IPS-18a (cell line): ENCODE results near the gene NR2C2.
A peak's percentile ranks its signal among the peaks of the same experiment; 100 is the strongest.

Experiments
- H3K27ac ChIP-seq: one replicate; pipeline ENCODE4 v1.5.1; 2013; ENCODE audit warnings: low read length
- H3K27me3 ChIP-seq: one replicate; pipeline ENCODE4 v1.6.1; 2013; ENCODE audit warnings: mild to moderate bottlenecking, low read length; ENCODE audit not compliant: control insufficient read depth, insufficient read depth
- H3K36me3 ChIP-seq: one replicate; pipeline ENCODE4 v1.6.1; 2013; ENCODE audit warnings: low read depth, low read length; ENCODE audit not compliant: control insufficient read depth
- H3K4me1 ChIP-seq: one replicate; pipeline ENCODE4 v1.6.1; 2013; ENCODE audit warnings: low read depth, low read length; ENCODE audit not compliant: control insufficient read depth
- H3K4me3 ChIP-seq: one replicate; pipeline ENCODE4 v1.5.1; 2013; ENCODE audit warnings: low read length
- H3K9ac ChIP-seq: one replicate; pipeline ENCODE4 v1.6.1; 2013; ENCODE audit warnings: mild to moderate bottlenecking, low read length, moderate library complexity
- H3K9me3 ChIP-seq: one replicate; pipeline ENCODE4 v1.6.1; 2013; ENCODE audit warnings: low read depth, low read length; ENCODE audit not compliant: control insufficient read depth

The NR2C2 gene

DNA sequence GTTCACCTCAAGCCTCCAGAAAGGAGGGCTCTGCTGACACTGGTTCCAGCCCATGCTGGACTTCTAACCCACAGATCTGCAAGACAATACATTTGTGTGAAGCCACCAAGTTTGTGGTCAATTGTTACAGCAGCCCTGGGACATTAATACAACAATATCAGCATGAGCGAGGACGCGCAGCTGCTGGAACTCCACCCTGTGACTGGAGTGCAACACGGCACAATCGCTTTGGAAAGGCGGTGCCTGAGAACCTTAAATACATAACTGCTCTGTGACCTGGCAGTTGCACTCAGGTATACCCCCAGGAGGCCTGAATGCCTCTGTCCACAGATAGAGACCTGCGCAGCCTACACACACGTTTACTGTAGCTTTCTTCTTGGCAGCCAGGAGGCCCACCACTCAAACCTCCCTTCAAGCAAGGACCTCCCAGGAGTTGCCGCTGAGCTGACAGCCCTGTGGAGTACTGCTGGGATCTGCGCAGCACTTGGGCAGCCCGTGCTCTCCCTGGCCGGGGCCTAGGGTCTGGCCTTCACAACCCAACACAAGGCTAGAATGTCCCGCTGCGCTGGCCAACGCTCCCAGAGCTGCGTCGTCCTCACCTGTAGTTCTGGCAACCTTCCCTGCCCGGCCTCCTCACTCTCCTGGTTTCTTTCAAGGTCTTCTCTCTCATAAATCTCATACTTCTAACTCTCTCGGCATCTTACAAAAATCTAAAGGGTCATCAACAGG lies 109.5 kb downstream of the NR2C2 start:
- H3K36me3 ChIP-seq: peaks cover 48% of the 10 kb centered on the region
- no peaks in the 10 kb centered on the region for H3K27me3 ChIP-seq
- H3K27ac ChIP-seq: no peak overlapping the region
- H3K9me3 ChIP-seq: no peaks in the 10 kb centered on the region
- H3K4me3 ChIP-seq: no peak overlapping the region
- H3K4me1 ChIP-seq: no peaks in the 10 kb centered on the region
- H3K9ac ChIP-seq: no peak overlapping the region

- peaks cover 37% of the 10 kb centered on the region for H3K36me3 ChIP-seq
- H3K4me3 ChIP-seq: no peak overlapping the region
- no peak overlapping the region for H3K9ac ChIP-seq
- H3K27ac ChIP-seq: no peak overlapping the region
- no peaks in the 10 kb centered on the region for H3K27me3 ChIP-seq
- H3K4me1 ChIP-seq: peaks cover 7% of the 10 kb centered on the region
- no peaks in the 10 kb centered on the region for H3K9me3 ChIP-seq
Measured at GRCh38 chr3:15060029-15060428, 112.6 kb downstream of the NR2C2 start.

DNA sequence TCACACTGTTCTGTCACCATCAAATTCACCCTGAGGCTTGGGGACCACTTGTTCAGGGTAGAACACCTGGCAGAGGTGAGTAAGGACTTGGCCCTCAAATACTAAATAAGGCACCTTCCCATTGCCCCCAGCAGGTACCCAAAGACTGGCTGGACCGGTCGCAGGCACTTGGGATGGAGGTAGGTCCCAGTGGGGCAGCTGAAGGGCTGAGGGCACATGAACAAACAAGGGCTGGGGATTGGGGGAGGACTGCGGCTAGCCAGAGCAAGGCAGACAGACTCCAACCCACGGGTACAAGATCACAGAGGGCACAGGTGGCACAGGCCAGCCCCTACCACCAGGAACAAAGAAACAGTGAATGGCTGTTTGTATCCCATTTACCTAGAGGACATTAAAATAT lies 115.9 kb downstream of the NR2C2 start:
- Histone ChIP-seq H3K9ac (peak overlapping the region; percentile 89), H3K4me1 (peaks cover 7% of the 10 kb centered on the region), H3K36me3 (peaks cover 19% of the 10 kb centered on the region), H3K27ac (no peak overlapping the region), H3K27me3 (no peaks in the 10 kb centered on the region), H3K9me3 (no peaks in the 10 kb centered on the region), H3K4me3 (no peak overlapping the region)

GRCh38 chr3:15063656-15064286 lies 116.4 kb downstream of the NR2C2 start:
- H3K4me1 ChIP-seq: peaks cover 7% of the 10 kb centered on the region
- peaks cover 13% of the 10 kb centered on the region for H3K36me3 ChIP-seq
- H3K9me3 ChIP-seq: no peaks in the 10 kb centered on the region
- H3K27ac ChIP-seq: no peak overlapping the region
- H3K4me3 ChIP-seq: peak overlapping the region; percentile 87
- H3K9ac ChIP-seq: peak overlapping the region; percentile 89
- H3K27me3 ChIP-seq: no peaks in the 10 kb centered on the region

GRCh38 chr3:15064299-15064834 lies 117.0 kb downstream of the NR2C2 start:
- peaks cover 7% of the 10 kb centered on the region for H3K4me1 ChIP-seq
- peak overlapping the region; percentile 87 for H3K4me3 ChIP-seq
- peak overlapping the region; percentile 89 for H3K9ac ChIP-seq
- no peaks in the 10 kb centered on the region for H3K27me3 ChIP-seq
- no peak overlapping the region for H3K27ac ChIP-seq
- no peaks in the 10 kb centered on the region for H3K9me3 ChIP-seq
- peaks cover 7% of the 10 kb centered on the region for H3K36me3 ChIP-seq

DNA sequence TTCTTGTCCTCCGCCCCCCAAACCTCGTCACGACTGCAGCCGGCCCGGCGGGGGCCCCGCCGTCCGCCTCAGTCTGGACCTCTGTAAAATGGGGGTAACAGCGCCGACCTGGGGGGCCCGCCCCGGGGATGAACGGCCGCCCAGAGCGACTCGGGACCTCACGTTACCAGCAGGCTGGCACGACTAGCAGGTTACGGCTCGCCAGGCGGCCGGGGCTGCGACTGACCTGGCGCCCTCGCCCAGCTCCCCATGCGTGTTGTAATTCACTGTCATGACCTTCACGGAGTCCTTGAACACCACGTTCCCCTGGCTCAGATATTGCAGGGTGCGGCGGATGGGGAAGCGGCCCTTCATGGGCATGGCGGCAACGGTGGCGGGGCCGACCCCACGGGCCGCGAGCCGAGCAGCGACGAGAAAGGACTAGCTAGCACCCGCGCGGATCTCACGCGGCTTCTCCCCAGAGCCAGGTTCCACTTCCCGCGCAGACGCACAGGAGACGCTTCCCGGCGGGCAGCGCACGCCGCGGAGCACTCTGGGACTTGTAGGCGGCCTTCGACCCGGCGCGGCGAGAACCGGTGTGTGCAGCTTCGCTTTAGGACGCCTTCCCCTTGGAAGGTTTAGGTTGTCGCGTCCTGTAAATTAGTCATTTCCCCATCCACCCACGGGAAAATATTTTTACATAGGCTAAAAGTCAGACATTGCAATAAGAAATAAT lies 117.6 kb downstream of the NR2C2 start, which contains the start of gene MRPS25:
Gene MRPS25 (minus strand): TSS at position 481 of the 715 bp plus-strand sequence. CDS start 121 bp downstream, at position 360.
- Histone ChIP-seq H3K9me3 (no peaks in the 10 kb centered on the region), H3K36me3 (peaks cover 3% of the 10 kb centered on the region), H3K27me3 (no peaks in the 10 kb centered on the region), H3K27ac (no peak within 1 kb of the TSS), H3K4me1 (peaks cover 7% of the 10 kb centered on the region), H3K9ac (peak within 1 kb of the TSS; percentile 89), H3K4me3 (peak within 1 kb of the TSS; percentile 87)

GRCh38 chr3:15065550-15066007 lies 118.2 kb downstream of the NR2C2 start:
- Histone ChIP-seq H3K27me3 (no peaks in the 10 kb centered on the region), H3K4me3 (peak overlapping the region; percentile 87), H3K9me3 (no peaks in the 10 kb centered on the region), H3K36me3 (peaks cover 3% of the 10 kb centered on the region), H3K27ac (no peak overlapping the region), H3K9ac (no peak overlapping the region), H3K4me1 (peaks cover 7% of the 10 kb centered on the region)

DNA sequence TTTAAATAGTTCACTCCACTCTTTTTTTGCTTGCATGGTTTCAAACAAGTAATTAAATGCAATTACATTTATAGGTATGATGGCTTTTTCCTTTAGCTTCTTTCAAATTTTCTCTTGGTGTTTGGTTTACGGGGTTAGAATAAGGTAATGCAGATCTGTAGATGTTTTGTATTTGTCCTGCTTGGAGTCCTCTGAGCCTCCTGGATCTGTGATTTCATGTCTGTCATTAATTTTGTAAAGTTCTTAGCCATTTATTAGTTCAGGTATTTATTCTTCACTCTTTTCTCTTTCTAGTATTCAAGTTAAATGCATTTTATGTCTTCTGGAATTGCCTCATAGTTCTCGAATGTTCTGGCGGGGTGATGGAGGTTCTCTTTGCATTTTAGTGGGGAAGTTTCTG lies 119.1 kb downstream of the NR2C2 start:
- H3K9me3 ChIP-seq: no peaks in the 10 kb centered on the region
- H3K27ac ChIP-seq: no peak overlapping the region
- peaks cover 3% of the 10 kb centered on the region for H3K36me3 ChIP-seq
- H3K27me3 ChIP-seq: no peaks in the 10 kb centered on the region
- no peak overlapping the region for H3K9ac ChIP-seq
- peaks cover 7% of the 10 kb centered on the region for H3K4me1 ChIP-seq
- no peak overlapping the region for H3K4me3 ChIP-seq

DNA sequence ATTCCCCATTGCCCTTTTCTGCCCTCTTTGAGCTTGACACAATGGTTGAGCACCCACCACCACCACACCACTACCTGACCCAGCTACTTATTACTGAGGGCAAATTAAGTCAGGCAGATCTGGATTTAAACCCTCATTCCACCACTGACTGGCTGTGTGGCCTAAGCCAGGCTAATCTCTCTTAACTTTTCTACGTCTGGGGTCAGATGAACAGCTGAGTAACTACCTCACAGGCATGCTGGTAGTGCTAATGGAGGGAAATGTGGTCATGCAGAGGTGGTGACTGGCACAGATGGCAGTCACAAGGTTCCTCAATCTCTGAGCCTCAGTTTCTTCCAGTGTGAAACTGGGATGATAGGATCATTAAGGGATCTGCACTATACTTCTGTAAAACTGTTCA lies 122.1 kb downstream of the NR2C2 start:
- H3K9me3 ChIP-seq: no peaks in the 10 kb centered on the region
- H3K4me1 ChIP-seq: no peaks in the 10 kb centered on the region
- H3K9ac ChIP-seq: no peak overlapping the region
- no peak overlapping the region for H3K27ac ChIP-seq
- no peaks in the 10 kb centered on the region for H3K27me3 ChIP-seq
- H3K36me3 ChIP-seq: peaks cover 15% of the 10 kb centered on the region
- H3K4me3 ChIP-seq: no peak overlapping the region

GRCh38 chr3:15071699-15072098 lies 124.3 kb downstream of the NR2C2 start:
- Histone ChIP-seq H3K9ac (no peak overlapping the region), H3K27ac (no peak overlapping the region), H3K4me3 (no peak overlapping the region), H3K27me3 (no peaks in the 10 kb centered on the region), H3K4me1 (no peaks in the 10 kb centered on the region), H3K36me3 (peaks cover 31% of the 10 kb centered on the region), H3K9me3 (no peaks in the 10 kb centered on the region)

DNA sequence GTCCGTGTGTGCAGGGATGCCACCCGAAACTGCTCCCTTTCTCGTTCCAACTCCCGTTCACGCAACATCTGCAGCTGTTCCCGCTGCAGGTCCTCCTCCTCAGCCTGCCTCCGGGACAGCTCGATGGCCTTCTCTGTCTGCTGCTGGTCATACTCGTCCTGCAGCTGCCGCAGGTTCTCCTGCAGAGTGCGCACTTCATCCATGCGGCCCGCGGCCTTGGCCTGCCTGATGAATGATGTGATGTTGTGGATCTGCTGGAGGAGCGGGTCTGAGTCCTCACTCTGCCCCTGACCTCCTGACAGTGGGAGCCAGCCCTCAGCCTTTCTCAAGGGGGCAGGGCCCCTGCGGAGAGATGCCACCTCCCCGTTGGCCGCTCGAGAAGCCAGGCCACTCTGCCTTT lies 127.1 kb downstream of the NR2C2 start:
- Histone ChIP-seq H3K9me3 (no peaks in the 10 kb centered on the region), H3K4me3 (no peak overlapping the region), H3K36me3 (peaks cover 50% of the 10 kb centered on the region), H3K4me1 (no peaks in the 10 kb centered on the region), H3K9ac (no peak overlapping the region), H3K27me3 (no peaks in the 10 kb centered on the region), H3K27ac (no peak overlapping the region)
